SK-N-SH (cell line): ENCODE data around the gene NFILZ. TPM values are rescaled to one million over a fixed set of nuclear protein-coding genes. Genes with fewer than 3 reads are reported as not detected.
A peak's percentile ranks its signal among the peaks of the same experiment; 100 is the strongest.

Experiments used
- CTCF ChIA-PET: fragments of 300-600, 350-600 bp; formaldehyde crosslinking; extraction: SDS; loops from one replicate; lab custom pipeline; 2021; lab: Yijun Ruan, JAX
- POLR2A ChIA-PET: fragments of 350-600 bp; sonication (Branson Sonifier 250); formaldehyde crosslinking; extraction: SDS; loops from one replicate; lab custom pipeline; 2020; ENCODE audit warnings: antibody characterized with exemption, inconsistent platforms; lab: Yijun Ruan, JAX
- DNase-seq: peaks from one replicate; pipeline ENCODE4 v3.0.0; 2012
- H2AFZ ChIP-seq: fragments of 200-600 bp; sonication (generic); 2 replicates; pipeline ENCODE4 v1.8.1; 2016; ENCODE audit warnings: antibody characterized with exemption, mild to moderate bottlenecking, low read depth
- H3F3A ChIP-seq: fragments of 200-600 bp; sonication (generic); replicated peaks from 2 replicates; pipeline ENCODE3; 2016; ENCODE audit warnings: antibody characterized with exemption, mild to moderate bottlenecking; ENCODE audit not compliant: insufficient read depth
- H3K27ac ChIP-seq, 2 experiments: fragments of 200-500 bp in 1 of 2; fragments of 200-600 bp in 1 of 2; sonication (Bioruptor generic) in 1 of 2; sonication (generic), shearing (Covaris generic) in 1 of 2; 2 replicates each; pipeline versions ENCODE4 v1.5.1 to v1.6.1; 2014 to 2016; ENCODE audit warnings: low read depth in 2 of 2, inconsistent platforms in 1 of 2, low read length in 1 of 2, mild to moderate bottlenecking in 1 of 2, mixed read lengths in 1 of 2
- H3K27me3 ChIP-seq: fragments of 200-600 bp; sonication (generic), shearing (Covaris generic); 2 replicates; pipeline ENCODE4 v1.6.1; 2016; ENCODE audit warnings: mixed run types; ENCODE audit not compliant: insufficient read depth
- H3K36me3 ChIP-seq, 2 experiments: fragments of 200-500 bp in 1 of 2; fragments of 200-600 bp in 1 of 2; sonication (Bioruptor generic) in 1 of 2; sonication (generic) in 1 of 2; replicated peaks in 1 of 2; 2 replicates each; pipeline versions ENCODE3 to v1.5.1; 2014 to 2016; ENCODE audit warnings: low read length in 1 of 2, mild to moderate bottlenecking in 1 of 2; ENCODE audit not compliant: insufficient read depth in 2 of 2, control insufficient read depth in 1 of 2
- H3K4me1 ChIP-seq, 2 experiments: fragments of 200-500 bp in 1 of 2; fragments of 200-600 bp in 1 of 2; sonication (Bioruptor generic) in 1 of 2; sonication (generic), shearing (Covaris generic) in 1 of 2; 2 replicates each; pipeline versions ENCODE4 v1.5.1 to v1.6.1; 2014 to 2016; ENCODE audit warnings: low read depth in 1 of 2, low read length in 1 of 2, mixed run types in 1 of 2; ENCODE audit not compliant: insufficient read depth in 2 of 2, control insufficient read depth in 1 of 2
- H3K4me2 ChIP-seq: fragments of 200-600 bp; sonication (generic), shearing (Covaris generic); 2 replicates; pipeline ENCODE4 v1.6.1; 2017; ENCODE audit warnings: mixed run types
- H3K4me3 ChIP-seq, 2 experiments: fragments of 200-500 bp in 1 of 2; fragments of 200-600 bp in 1 of 2; sonication (Bioruptor generic) in 1 of 2; sonication (generic), shearing (Covaris generic) in 1 of 2; 2 replicates each; pipeline versions ENCODE4 v1.5.1 to v1.8.1; 2014 to 2016; ENCODE audit warnings: low read depth in 2 of 2, inconsistent platforms in 1 of 2, low read length in 1 of 2, mild to moderate bottlenecking in 1 of 2, mixed read lengths in 1 of 2, moderate library complexity in 1 of 2
- H3K79me2 ChIP-seq: fragments of 200-600 bp; sonication (generic); 2 replicates; pipeline ENCODE4 v1.8.1; 2017; ENCODE audit warnings: mild to moderate bottlenecking; ENCODE audit not compliant: insufficient read depth
- H3K9ac ChIP-seq: fragments of 200-600 bp; sonication (generic); 2 replicates; pipeline ENCODE4 v1.6.1; 2017; ENCODE audit warnings: mixed run types
- H3K9me2 ChIP-seq: fragments of 200-600 bp; sonication (generic); 2 replicates; pipeline ENCODE4 v1.6.1; 2017; ENCODE audit warnings: mixed run types
- H3K9me3 ChIP-seq: fragments of 200-600 bp; sonication (generic); 2 replicates; pipeline ENCODE4 v1.6.1; 2017; ENCODE audit warnings: mixed run types, mild to moderate bottlenecking, moderate library complexity
- H4K20me1 ChIP-seq: fragments of 200-600 bp; sonication (generic); 2 replicates; pipeline ENCODE4 v1.6.1; 2017; ENCODE audit warnings: mild to moderate bottlenecking, mixed run types; ENCODE audit not compliant: insufficient read depth
- CHD2 ChIP-seq: fragments of 150-350 bp; IDR thresholded peaks from 2 replicates; pipeline ENCODE4 v1.6.1; 2018; ENCODE audit warnings: low read length; ENCODE audit not compliant: partially characterized antibody
- CTCF ChIP-seq: fragments of 200-600 bp; sonication (generic); IDR thresholded peaks from 2 replicates; pipeline ENCODE4 v1.6.1; 2017; ENCODE audit warnings: antibody characterized with exemption, mild to moderate bottlenecking, moderate library complexity
- IRF3 ChIP-seq: fragments of 150-350 bp; IDR thresholded peaks from 2 replicates; pipeline ENCODE4 v1.6.1; 2016; ENCODE audit warnings: mild to moderate bottlenecking, low read depth, low read length
- MAX ChIP-seq: IDR thresholded peaks from 2 replicates; pipeline ENCODE4 v1.4.0; 2012; ENCODE audit warnings: low read depth
- POLR2AphosphoS5 ChIP-seq: IDR thresholded peaks from 2 replicates; pipeline ENCODE4 v1.6.1; 2012; ENCODE audit warnings: low read depth, low read length
- RXRA ChIP-seq: IDR thresholded peaks from 2 replicates; pipeline ENCODE4 v1.4.0; 2012; ENCODE audit warnings: low read depth, mild to moderate bottlenecking, borderline replicate concordance
- SIN3A ChIP-seq: IDR thresholded peaks from 2 replicates; pipeline ENCODE4 v1.6.1; 2012; ENCODE audit warnings: low read depth, mild to moderate bottlenecking, low read length, moderate library complexity, borderline replicate concordance
- TCF12 ChIP-seq: IDR thresholded peaks from 2 replicates; pipeline ENCODE4 v1.4.0; 2012
- YY1 ChIP-seq: IDR thresholded peaks from 2 replicates; pipeline ENCODE4 v1.4.0; 2012; ENCODE audit warnings: low read depth, mild to moderate bottlenecking
- ZBTB33 ChIP-seq: IDR thresholded peaks from 2 replicates; pipeline ENCODE4 v1.4.0; 2012; ENCODE audit warnings: low read depth, borderline replicate concordance
- WGBS: methylation state at CpG from one replicate; pipeline ENCODE4 v1.1.6; 2017; ENCODE audit warnings: low lambda C conversion rate; 5-methylcytosine and 5-hydroxymethylcytosine counted together
- polyA plus RNA-seq, 3 experiments: library from polyadenylated mRNA; depleted of rRNA; stranded (reverse); fragments of >200 nt; gene quantifications; 2 replicates each; pipeline ENCODE4 v1.2.3, GENCODE V29; 2012

Gene NFILZ
- polyA plus RNA-seq, 1 of the 3 experiments (the other 2 are of a cell fraction) = not detected

GRCh38 chr19:8585894-8586750 is 44.3 kb upstream of the NFILZ start:
- Histone ChIP-seq H3F3A (no peaks in the 10 kb centered on the region), H3K9me3 (no peaks in the 10 kb centered on the region), H3K4me2 (no peak overlapping the region), H3K27me3 (no peaks in the 10 kb centered on the region), H3K4me1 (no peaks in the 10 kb centered on the region), H3K79me2 (no peaks in the 10 kb centered on the region), H2AFZ (no peak overlapping the region), H3K9me2 (no peaks in the 10 kb centered on the region), H3K9ac (no peak overlapping the region), H4K20me1 (no peaks in the 10 kb centered on the region), H3K27ac (no peak overlapping the region), H3K36me3 (no peaks in the 10 kb centered on the region), H3K4me3 (no peak overlapping the region)
- peak; percentile 59 for DNase-seq
- ChIA-PET POLR2A (no interaction called here), CTCF (interaction anchor here (0.7 to 11.2 kb wide), 4 partner anchors 6 to 1980 kb away, joined by 3 to 152 read pairs (median 4); partner anchors contain the start of gene MYO1F)
- WGBS = 78% methylated on average over 27 of the region's 34 CpGs
- TF ChIP-seq RXRA (no peak), SIN3A (no peak), MAX (no peak), CTCF (peak; percentile 53), ZBTB33 (no peak), TCF12 (no peak)

- Histone ChIP-seq H3K36me3 (no peaks in the 10 kb centered on the region), H3K4me1 (peaks cover 0 to 9% of the 10 kb centered on the region in 2 experiments; a peak in 1 of 4 replicates), H4K20me1 (no peaks in the 10 kb centered on the region), H3K27me3 (no peaks in the 10 kb centered on the region), H3K27ac (no peak overlapping the region), H3K9ac (no peak overlapping the region), H3K4me3 (no peak overlapping the region), H3K9me2 (no peaks in the 10 kb centered on the region), H3F3A (no peaks in the 10 kb centered on the region), H3K9me3 (no peaks in the 10 kb centered on the region), H3K4me2 (no peak overlapping the region), H2AFZ (no peak overlapping the region), H3K79me2 (no peaks in the 10 kb centered on the region)
- TF ChIP-seq CHD2 = no peak
- no peak for TF ChIP-seq POLR2AphosphoS5
- no peak for TF ChIP-seq IRF3
- no peak for TF ChIP-seq YY1
- DNase-seq = no peak
- ChIA-PET CTCF (interaction anchor here (11.2 kb wide), 1 partner anchor 9 kb away, joined by 152 read pairs; the partner anchor contains the start of gene MYO1F), POLR2A (no interaction called here)
- 74% methylated on average over 15 of the region's 32 CpGs for WGBS
Observed at GRCh38 chr19:8589177-8589714, 41.2 kb upstream of the NFILZ start.
